ENCODE results near the gene FOLR2. TPM values are rescaled to one million over a fixed set of nuclear protein-coding genes. Genes with fewer than 3 reads are reported as not detected.
"Not testable (repeated sequence)": the region's sequence is repeated elsewhere in the genome, so short reads cannot be mapped to it uniquely, and the experiment has no call there.

The FOLR2 gene
- total and polyA plus RNA-seq, 2 donors = 19.6 to 31.9 TPM

DNA sequence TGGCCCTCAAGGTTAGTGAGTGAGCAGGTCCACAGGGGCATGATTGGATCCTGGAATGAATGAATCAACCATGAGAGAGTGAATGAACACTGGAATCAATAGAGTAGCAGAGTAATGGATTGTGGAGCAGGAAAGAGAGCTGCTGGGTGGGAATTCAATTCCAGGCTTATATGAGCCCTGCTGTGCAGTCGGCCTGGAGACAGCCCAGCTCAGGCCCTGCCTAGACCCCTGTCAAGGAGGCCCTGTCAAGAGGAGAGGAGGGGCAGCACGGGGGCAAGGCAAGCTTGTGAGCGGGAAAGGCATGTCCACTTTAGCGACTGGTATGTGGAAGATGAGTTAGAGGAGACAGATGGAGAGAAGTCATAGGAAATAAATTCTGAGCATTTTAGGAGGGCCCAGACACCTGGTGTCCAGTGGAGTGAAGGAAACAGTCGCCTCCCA is 25.9 kb upstream of the FOLR2 start:
- no peak overlapping the region for H3K4me3 ChIP-seq (ENCODE audit: low read depth, low read length)
- H3K27ac ChIP-seq (ENCODE audit: low read depth) = no peak overlapping the region
- WGBS = 74% methylated on average over 5 of the region's 5 CpGs
- H3K36me3 ChIP-seq (ENCODE audit: insufficient read depth) = no peaks in the 10 kb centered on the region
- DNase-seq (ENCODE audit: extremely low spot score) = no peak
- no peaks in the 10 kb centered on the region for H3K4me1 ChIP-seq (ENCODE audit: insufficient read depth)

DNA sequence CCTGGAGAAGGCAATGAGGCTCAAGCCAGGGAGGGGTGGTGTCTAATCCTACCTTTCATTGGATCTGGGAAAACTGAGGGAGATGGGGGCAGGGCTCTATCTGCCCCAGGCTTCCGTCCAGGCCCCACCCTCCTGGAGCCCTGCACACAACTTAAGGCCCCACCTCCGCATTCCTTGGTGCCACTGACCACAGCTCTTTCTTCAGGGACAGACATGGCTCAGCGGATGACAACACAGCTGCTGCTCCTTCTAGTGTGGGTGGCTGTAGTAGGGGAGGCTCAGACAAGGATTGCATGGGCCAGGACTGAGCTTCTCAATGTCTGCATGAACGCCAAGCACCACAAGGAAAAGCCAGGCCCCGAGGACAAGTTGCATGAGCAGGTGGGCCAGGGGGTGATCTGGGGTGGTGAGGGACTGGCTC is 24.6 kb upstream of the FOLR2 start, which contains the start of gene FOLR1:
Gene FOLR1, plus strand, starts transcription at position 180 of the 421 bp plus-strand sequence. Its CDS starts 34 bp downstream, at position 214.
- H3K4me1 ChIP-seq (ENCODE audit: insufficient read depth) = no peaks in the 10 kb centered on the region
- H3K27ac ChIP-seq (ENCODE audit: low read depth) = no peak within 1 kb of the TSS
- no peak within 1 kb of the TSS for H3K4me3 ChIP-seq (ENCODE audit: low read depth, low read length)
- WGBS = 87% methylated on average over 5 of the region's 5 CpGs
- no peak for DNase-seq (ENCODE audit: extremely low spot score)
- H3K36me3 ChIP-seq (ENCODE audit: insufficient read depth) = no peaks in the 10 kb centered on the region

- Histone ChIP-seq H3K4me1 (ENCODE audit: insufficient read depth) (no peaks in the 10 kb centered on the region), H3K27ac (ENCODE audit: low read depth) (no peak overlapping the region), H3K36me3 (ENCODE audit: insufficient read depth) (no peaks in the 10 kb centered on the region), H3K4me3 (ENCODE audit: low read depth, low read length) (no peak overlapping the region)
- no peak for DNase-seq (ENCODE audit: extremely low spot score)
- WGBS = 86% methylated on average over 12 of the region's 12 CpGs
These were observed 20.9 kb upstream of the FOLR2 start for GRCh38 chr11:72195518-72196270.

DNA sequence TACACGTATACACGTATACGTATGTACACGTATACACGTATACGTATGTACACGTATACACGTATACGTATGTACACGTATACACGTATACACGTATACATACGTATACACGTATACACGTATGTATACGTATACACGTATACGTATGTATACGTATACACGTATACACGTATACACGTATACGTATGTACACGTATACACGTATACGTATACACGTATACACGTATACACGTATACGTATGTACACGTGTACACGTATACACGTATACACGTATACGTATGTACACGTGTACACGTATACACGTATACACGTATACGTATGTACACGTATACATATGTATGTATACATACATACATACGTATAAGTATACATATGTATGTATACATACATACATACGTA is 15.1 kb upstream of the FOLR2 start:
- H3K4me1 ChIP-seq (ENCODE audit: insufficient read depth); H3K4me3 ChIP-seq (ENCODE audit: low read depth, low read length); H3K36me3 ChIP-seq (ENCODE audit: insufficient read depth); H3K27ac ChIP-seq (ENCODE audit: low read depth); DNase-seq (ENCODE audit: extremely low spot score): not testable (repeated sequence)
- 95% methylated on average over 42 of the region's 43 CpGs for WGBS

- 97% methylated on average over 6 of the region's 6 CpGs for WGBS
- Histone ChIP-seq H3K27ac (ENCODE audit: low read depth) (no peak overlapping the region), H3K4me3 (ENCODE audit: low read depth, low read length) (no peak overlapping the region), H3K4me1 (ENCODE audit: insufficient read depth) (no peaks in the 10 kb centered on the region), H3K36me3 (ENCODE audit: insufficient read depth) (no peaks in the 10 kb centered on the region)
- DNase-seq (ENCODE audit: extremely low spot score) = no peak
These were observed 14.0 kb upstream of the FOLR2 start for GRCh38 chr11:72202571-72202970.

- no peak overlapping the region for H3K27ac ChIP-seq (ENCODE audit: low read depth)
- no peaks in the 10 kb centered on the region for H3K36me3 ChIP-seq (ENCODE audit: insufficient read depth)
- H3K4me3 ChIP-seq (ENCODE audit: low read depth, low read length) = no peak overlapping the region
- no peaks in the 10 kb centered on the region for H3K4me1 ChIP-seq (ENCODE audit: insufficient read depth)
- WGBS = 54% methylated on average over 2 of the region's 2 CpGs
- no peak for DNase-seq (ENCODE audit: extremely low spot score)
These were observed 13.4 kb upstream of the FOLR2 start for GRCh38 chr11:72203163-72203562.

DNA sequence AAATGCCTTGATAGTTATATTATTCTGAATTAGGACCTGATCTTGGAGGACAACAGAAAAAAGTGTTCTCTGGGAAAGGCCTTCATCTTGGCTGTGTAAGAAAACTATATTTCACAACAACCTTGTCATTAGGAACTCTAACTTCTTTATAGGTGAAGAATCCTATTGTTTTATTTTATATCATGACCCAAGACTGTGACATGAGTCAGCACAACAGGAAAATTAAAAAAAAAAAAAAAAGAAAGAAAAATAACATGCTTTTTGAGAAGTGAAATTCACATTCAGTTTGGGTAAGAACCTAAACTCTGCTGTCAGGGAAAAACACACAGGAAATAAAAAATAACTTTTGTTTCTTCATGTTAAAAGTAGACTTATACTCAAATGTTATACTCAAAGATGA is 11.7 kb upstream of the FOLR2 start:
- H3K36me3 ChIP-seq (ENCODE audit: insufficient read depth) = no peaks in the 10 kb centered on the region
- DNase-seq (ENCODE audit: extremely low spot score) = no peak

DNA sequence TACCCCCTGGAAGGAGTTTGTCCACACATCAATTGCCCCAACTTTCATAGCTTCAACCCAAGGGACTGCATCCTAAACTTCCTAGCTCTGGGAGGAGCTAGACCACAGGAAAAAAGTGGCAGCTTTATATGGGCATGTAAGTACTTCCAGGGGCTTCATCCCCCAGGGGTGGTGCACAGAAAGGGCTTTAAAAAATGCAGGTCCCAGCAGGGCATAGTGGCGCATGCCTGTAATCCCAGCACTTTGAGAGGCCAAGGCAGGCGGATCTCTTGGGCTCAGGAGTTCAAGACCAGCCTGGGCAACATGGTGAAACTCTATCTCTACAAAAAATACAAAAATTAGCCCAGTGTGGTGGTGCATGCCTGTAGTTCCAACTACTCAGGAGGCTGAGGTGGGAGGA is 9.8 kb upstream of the FOLR2 start:
- WGBS = 85% methylated on average over 2 of the region's 2 CpGs
- not testable (repeated sequence) for H3K27ac ChIP-seq (ENCODE audit: low read depth); H3K4me3 ChIP-seq (ENCODE audit: low read depth, low read length)

More for the DNA sequence above, 11.7 kb upstream of the FOLR2 start:
- Histone ChIP-seq H3K4me1 (ENCODE audit: insufficient read depth) (no peaks in the 10 kb centered on the region), H3K27ac (ENCODE audit: low read depth) (no peak overlapping the region), H3K4me3 (ENCODE audit: low read depth, low read length) (no peak overlapping the region)

GRCh38 chr11:72208281-72208680 is 8.3 kb upstream of the FOLR2 start:
- Histone ChIP-seq H3K27ac (ENCODE audit: low read depth) (no peak overlapping the region), H3K4me1 (ENCODE audit: insufficient read depth) (no peaks in the 10 kb centered on the region), H3K4me3 (ENCODE audit: low read depth, low read length) (no peak overlapping the region), H3K36me3 (ENCODE audit: insufficient read depth) (no peaks in the 10 kb centered on the region)
- DNase-seq (ENCODE audit: extremely low spot score) = no peak
- WGBS = 71% methylated on average over 3 of the region's 3 CpGs

More for the DNA sequence above, 9.8 kb upstream of the FOLR2 start:
- H3K36me3 ChIP-seq (ENCODE audit: insufficient read depth); DNase-seq (ENCODE audit: extremely low spot score); H3K4me1 ChIP-seq (ENCODE audit: insufficient read depth): not testable (repeated sequence)

DNA sequence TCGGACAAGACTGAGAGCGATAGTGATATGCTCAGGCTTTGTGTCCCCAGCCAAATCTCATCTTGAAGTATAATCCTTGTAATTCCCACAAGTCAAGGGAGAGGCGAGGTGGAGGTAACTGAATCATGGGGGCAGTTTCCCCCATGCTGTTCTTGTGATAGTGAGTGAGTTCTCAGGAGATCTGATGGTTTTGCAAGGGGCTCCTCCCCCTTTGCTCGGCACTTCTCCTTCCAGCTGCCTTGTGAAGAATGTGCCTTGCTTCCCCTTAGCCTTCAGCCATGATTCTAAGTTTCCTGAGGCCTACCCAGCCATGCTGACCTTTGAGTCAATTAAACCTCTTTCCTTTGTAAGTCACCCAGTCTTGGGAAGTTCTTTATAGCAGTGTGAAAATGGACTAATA is 7.5 kb upstream of the FOLR2 start:
- Histone ChIP-seq H3K4me1 (ENCODE audit: insufficient read depth) (no peaks in the 10 kb centered on the region), H3K27ac (ENCODE audit: low read depth) (no peak overlapping the region), H3K4me3 (ENCODE audit: low read depth, low read length) (no peak overlapping the region), H3K36me3 (ENCODE audit: insufficient read depth) (no peaks in the 10 kb centered on the region)
- 70% methylated on average over 4 of the region's 4 CpGs for WGBS
- DNase-seq (ENCODE audit: extremely low spot score) = no peak

DNA sequence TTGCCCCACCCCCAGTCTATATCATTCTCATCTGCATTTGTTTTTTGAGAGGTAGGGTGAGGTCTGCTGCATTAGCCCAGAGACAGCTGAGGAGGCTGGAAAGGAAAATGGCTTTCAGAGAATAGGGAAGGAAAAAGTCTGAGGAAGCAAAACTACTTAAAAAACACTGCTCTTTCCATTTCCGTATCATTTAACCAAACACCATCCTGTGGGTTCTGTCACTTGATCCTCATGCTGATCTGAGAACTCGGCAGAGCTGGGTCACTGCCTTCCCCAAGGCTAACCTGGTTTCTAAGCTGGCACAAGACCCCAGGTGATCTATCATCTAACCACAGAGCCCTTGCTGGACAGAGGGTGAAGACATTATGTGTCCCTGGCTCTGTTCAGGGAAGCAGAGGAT is 1.2 kb downstream of the FOLR2 start:
- WGBS = 25% methylated on average over 2 of the region's 2 CpGs
- Histone ChIP-seq H3K27ac (ENCODE audit: low read depth) (no peak overlapping the region), H3K4me3 (ENCODE audit: low read depth, low read length) (no peak overlapping the region), H3K4me1 (ENCODE audit: insufficient read depth) (no peaks in the 10 kb centered on the region), H3K36me3 (ENCODE audit: insufficient read depth) (no peaks in the 10 kb centered on the region)
- no peak for DNase-seq (ENCODE audit: extremely low spot score)

GRCh38 chr11:72218251-72218745 is 1.7 kb downstream of the FOLR2 start:
- no peak overlapping the region for H3K4me3 ChIP-seq (ENCODE audit: low read depth, low read length)
- no peaks in the 10 kb centered on the region for H3K36me3 ChIP-seq (ENCODE audit: insufficient read depth)
- no peaks in the 10 kb centered on the region for H3K4me1 ChIP-seq (ENCODE audit: insufficient read depth)
- WGBS = 83% methylated on average over 5 of the region's 5 CpGs
- DNase-seq (ENCODE audit: extremely low spot score) = no peak
- no peak overlapping the region for H3K27ac ChIP-seq (ENCODE audit: low read depth)

GRCh38 chr11:72220696-72221363 is 4.2 kb downstream of the FOLR2 start:
- no peak for DNase-seq (ENCODE audit: extremely low spot score)
- H3K27ac ChIP-seq (ENCODE audit: low read depth) = no peak overlapping the region
- H3K4me3 ChIP-seq (ENCODE audit: low read depth, low read length) = no peak overlapping the region
- WGBS = 88% methylated on average over 10 of the region's 10 CpGs
- H3K36me3 ChIP-seq (ENCODE audit: insufficient read depth) = no peaks in the 10 kb centered on the region
- no peaks in the 10 kb centered on the region for H3K4me1 ChIP-seq (ENCODE audit: insufficient read depth)
